Femur (tissue), 1 donor: ENCODE results near the gene UBE2O.

Experiments
- DNase-seq: peaks from one replicate; pipeline ENCODE4 v3.0.0-alpha.2; 2017

Gene UBE2O

DNA sequence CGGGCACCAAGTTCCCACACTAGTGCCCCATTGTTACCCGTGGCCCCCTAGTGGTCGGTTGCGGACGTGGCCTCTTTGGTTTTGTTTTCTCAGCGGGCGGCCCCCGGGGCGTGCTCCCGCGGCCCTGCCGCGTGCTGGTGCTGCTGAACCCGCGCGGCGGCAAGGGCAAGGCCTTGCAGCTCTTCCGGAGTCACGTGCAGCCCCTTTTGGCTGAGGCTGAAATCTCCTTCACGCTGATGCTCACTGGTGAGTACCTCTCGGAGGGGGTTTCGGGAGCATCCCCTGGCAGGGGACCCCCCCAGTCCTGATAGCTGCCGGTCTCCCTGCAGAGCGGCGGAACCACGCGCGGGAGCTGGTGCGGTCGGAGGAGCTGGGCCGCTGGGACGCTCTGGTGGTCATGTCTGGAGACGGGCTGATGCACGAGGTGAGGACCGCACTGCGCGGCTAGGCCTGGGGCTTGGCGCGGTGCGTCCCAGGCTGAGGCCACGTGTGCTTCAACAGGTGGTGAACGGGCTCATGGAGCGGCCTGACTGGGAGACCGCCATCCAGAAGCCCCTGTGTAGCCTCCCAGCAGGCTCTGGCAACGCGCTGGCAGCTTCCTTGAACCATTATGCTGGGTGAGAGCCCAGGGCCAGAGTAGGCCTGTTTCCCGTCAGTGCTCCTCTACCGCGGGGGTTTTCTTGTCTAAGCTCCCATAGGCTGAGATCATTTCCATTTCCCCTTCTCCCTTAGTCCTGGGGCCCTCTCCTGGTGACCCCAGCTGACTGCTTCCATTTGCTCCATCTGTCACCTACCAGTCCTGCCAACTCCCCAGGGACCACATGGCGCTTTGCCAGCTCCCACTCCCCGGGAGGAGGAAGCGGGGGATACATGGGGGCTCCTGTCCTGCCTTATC, 66.8 kb downstream of the UBE2O start:
- DNase-seq = peak; percentile 81

DNA sequence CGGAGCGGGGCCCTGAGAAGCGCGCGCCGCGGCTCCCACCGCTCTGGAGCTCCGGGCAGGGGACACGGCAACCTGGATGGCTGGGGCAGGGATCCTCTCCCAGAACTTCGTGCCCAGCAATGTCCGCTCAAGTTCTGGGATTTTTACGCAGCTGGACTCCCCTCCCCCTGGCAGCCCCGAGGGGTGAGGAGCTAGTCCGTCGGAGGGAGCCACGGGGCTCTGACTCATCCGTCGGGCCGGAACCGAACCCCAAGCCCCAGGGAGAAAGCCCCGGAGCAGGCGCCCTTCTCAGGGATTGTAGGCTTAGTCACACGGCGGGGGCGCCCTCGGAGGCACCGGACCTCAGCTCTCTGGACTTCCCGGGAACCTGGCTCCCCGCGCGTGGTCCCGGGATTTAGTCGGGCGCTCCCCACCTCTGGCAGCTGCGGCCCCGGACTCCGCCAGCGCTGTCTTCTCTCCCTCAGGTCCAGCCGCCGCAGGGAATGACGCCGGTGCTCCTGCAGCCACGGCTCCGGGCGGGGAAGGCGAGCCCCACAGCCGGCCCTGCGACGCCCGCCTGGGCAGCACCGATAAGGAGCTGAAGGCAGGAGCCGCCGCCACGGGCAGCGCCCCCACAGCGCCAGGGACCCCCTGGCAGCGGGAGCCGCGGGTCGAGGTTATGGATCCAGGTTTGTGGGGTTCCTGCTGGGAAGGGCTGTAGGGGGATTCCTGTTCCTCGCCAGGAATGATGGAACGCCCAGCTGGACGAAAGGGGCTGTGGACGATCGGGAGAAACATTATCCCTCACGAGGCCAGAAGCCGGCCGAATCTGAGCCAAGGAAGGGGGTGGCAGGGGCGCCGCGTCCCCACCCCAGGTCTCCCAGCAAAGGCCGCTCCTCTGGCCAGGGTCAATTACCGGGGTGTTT, 67.7 kb downstream of the UBE2O start:
- DNase-seq = no peak

- peak; percentile 80 for DNase-seq
Observed at GRCh38 chr17:76384222-76384986, 68.5 kb downstream of the UBE2O start, which contains the start of gene SPHK1. TSS of gene SPHK1 (plus strand) at chr17:76384609. CDS start at chr17:76385645, 1,036 bp downstream.

- DNase-seq = peak; percentile 78
Observed at GRCh38 chr17:76383546-76384221, 69.3 kb downstream of the UBE2O start.

DNA sequence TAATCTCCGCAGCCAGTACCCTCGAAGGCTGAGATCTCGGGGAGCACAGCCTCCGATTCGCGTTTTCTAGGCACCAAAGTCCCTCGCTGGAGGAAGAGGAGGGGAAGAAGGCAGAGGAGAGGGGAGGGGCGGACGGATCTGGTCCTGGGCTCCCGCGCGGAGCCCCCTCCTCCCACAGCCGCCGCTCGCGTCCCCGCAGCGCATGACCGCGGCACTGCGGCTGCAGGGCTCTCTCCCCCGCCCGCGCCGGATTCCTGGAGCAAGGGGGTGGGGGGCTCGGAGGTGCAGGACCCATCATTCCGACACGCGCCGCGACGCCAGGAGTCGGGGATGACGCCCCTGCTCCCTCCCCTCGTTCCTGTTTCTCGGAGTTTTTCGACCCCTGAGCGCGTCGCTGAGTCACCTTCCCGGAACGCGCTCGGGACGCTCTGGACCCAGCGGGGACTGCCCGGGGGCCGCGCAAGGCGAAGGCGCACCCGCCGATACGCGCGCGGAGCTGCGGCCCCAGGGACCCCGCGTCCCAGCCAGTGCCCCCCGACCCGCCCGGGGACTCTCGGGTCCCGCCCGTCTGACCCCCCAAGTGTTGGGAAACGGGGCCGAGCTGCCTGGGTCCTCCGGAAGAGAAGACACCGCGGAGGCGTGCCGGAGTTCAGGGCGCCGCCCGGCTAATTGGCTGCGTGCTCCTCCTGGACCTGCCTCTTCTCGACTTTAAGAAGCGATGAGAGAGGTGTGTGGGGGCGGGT, 70.0 kb downstream of the UBE2O start:
- peak; percentile 65 for DNase-seq

- DNase-seq = peak; percentile 69
Observed at GRCh38 chr17:76382351-76382802, 70.6 kb downstream of the UBE2O start.

- peak; percentile 65 for DNase-seq
Observed at GRCh38 chr17:76381633-76382350, 71.2 kb downstream of the UBE2O start.

DNA sequence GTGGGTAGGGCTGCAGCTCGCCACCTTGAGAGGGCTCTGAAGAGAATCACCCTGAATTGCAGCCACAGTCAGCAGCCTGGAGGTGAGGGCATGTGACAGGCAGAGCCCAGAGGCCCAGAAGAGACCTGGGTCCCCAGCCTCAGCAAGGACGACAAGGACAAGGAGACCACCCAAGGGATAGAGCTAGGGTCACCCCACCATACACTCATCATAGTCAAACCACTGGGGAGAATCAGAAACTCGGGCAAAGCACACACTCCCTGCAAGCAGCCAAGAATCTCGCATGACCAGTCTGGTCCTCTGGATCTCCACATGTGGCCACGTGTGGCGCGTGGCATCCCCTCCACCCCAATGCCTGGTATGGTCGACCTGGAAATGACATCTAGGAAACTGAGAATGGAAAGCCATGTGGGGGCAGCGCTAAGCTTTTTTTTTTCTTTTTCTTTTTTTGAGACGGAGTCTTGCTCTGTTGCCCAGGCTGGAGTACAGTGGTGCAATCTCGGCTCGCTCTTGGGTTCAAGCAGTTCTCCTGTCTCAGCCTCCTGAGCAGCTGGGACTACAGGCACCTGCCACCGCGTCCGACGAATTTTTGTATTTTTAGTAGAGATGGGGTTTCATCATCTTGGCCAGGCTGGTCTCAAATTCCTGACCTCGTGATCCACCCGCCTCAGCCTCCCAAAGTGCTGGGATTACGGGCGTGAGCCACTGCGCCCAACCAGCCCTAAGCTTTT, 73.1 kb downstream of the UBE2O start:
- no peak for DNase-seq

DNA sequence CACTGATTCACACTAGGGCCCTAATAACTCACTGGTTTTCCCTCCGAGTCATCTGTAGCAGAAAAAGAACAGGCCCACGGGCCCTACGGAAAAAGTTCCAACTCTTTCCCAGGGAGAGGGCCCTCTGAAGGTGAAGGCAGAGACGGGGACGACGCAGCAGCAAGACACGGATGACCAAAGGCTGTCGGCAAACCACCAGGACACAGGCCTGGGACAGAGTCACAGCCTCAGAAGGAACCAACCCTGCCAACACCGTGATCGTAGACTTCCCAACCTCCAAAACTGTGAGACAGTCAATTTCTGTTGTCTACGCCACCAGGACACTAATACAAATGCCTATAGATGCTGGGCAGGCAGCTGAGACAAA, 73.7 kb downstream of the UBE2O start:
- no peak for DNase-seq

DNA sequence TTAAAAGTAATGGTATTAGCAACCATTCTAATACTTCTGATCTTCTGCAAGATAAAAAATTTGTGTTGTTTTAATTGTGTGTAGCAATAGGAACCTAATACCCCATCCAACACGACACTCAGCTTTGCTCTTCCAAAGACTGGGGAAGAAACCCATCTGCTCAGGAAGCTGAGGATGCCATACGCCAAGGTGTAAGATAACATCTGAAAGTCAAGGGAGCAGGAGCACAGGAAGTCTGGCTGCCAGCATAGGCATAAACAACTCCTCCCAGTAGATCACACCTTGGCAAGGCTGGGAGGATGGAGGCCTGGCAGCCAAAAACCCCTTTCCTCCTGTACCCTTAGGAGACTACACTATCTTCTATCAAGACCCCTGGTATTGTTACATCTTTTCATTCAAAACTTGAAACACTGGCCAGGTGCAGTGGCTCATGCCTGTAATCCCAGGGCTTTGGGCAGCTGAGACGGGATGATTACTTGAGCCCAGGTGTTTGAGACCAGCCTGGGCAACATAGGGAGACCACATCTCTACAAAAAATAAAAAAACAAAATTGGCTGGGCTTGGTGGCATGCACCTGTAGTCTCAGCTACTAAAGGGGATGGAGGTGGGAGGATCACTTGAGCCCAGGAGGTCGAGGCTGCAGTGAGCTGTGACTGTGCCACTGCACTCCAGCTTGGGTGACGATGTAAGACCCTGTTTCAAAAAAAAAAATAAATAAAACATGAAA, 74.2 kb downstream of the UBE2O start:
- DNase-seq = no peak

DNA sequence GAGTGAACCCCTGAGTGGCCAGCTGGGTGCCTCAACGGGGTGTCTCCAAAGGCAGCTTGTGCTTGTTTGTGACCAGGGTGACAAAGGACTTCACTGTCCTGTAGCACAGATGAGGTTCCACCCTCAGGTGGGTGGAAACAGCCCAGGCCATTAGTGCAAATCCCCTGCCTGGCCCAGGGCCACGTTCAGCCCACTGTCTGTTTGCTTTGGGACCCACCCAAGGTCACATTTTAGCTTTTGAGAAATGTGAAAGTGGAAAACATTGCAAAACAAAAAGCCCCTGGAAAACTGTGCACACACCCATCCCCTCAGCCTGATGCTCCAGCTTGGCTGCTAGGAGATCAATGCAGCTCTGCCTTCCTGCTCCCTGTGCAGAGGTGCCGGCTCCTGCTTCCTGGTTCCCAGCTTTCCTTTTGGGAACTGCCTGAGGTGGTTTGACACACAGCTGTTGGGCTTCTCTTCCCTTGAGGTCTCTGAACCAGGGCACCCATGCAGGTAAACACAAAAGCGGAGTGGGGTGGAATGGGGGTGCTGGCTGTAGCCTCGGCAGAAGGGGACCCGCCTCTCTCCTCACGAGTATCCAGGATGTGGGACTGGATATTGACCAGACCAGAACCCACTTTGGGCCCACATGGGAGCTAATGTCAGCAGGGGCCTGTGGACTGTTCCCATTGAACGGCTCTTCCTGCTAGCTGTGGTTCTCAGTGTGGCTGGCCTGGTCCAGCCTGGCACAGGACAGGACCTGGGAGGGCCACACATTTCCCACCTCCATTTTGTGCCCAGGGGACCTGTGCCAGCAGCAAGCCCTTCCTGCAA, 76.4 kb downstream of the UBE2O start:
- DNase-seq = peak; percentile 55

- DNase-seq = no peak
Observed at GRCh38 chr17:76371656-76372628, 81.0 kb downstream of the UBE2O start.

GRCh38 chr17:76370261-76370993, 82.5 kb downstream of the UBE2O start:
- DNase-seq = peak; percentile 84

DNA sequence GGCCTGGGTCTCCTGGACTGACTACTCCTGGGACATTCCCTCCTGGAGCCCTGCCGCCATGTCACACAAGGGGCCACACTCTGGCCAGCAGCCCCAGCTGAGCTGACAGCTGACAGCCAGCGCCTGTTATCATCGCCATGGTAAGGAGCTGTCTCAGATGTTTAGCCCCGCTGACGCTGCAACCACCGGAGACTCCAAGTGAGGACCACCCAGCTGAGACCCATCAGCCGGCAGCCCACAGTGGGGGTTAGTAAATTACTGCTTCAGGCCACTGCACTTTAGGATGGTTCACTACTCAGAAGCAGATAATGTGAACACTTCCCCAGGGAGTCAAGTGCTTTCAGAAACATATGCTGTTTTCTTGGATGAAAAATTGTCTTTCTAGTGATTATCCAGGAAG, 83.1 kb downstream of the UBE2O start:
- peak; percentile 43 for DNase-seq

DNA sequence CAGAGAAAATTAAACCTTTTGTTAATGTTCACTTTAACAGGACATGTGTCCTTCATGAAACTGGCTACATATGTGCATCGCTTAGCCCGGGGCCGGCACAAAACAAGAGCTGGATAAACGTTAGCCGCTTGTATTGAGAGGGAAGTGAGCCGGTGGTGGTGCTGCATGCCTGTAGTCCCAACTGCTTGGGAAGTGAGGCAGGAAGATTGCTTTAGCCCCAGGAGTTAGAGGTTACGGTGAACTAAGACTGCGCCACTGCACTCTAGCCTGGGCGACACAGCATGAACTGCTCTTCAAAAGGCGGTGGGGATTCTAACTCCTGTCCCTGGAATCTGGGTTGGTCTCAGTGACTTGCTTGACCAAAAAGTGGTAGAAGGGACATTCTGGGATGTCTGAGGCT, 83.6 kb downstream of the UBE2O start:
- no peak for DNase-seq

DNA sequence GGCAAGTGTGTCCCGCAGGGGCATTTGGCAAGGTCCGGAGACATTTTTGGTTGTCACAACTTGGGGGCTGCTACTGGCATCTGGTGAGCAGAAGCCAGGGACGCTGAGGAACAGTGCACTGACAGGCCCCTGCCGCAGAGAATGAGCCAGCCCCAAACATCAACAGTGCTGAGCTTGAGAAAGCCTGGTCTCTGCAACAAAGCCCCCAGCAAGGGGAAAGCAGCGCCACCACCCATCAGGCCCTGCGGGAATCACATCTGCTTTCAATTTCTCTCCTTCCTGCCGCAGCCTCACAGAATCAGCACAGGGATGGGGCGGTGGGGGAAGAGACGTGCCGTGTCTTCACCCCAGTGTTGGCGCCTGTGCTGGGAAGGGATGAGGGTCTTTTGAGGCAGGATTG, 84.4 kb downstream of the UBE2O start:
- peak; percentile 46 for DNase-seq
